SK-N-SH treated with all-trans-retinoic acid at 6 μM for 48 hours (cell line): Measurements from ENCODE around the gene FUBP1.

Experiments used
- ATAC-seq: fragments of 200-7000 bp; cut with Tn5 transposase; 3 replicates; pipeline ENCODE4 v1.9.1; 2020; ENCODE audit warnings: mild to moderate bottlenecking, moderate library complexity
- BACH2 ChIP-seq: fragments of 250-450 bp; sonication (Bioruptor Pico); IDR thresholded peaks from 2 replicates; pipeline ENCODE4 v1.9.0; 2021; ENCODE audit warnings: mild to moderate bottlenecking, borderline replicate concordance
- CSDC2 ChIP-seq: fragments of 250-450 bp; sonication (Bioruptor Pico); IDR thresholded peaks from 2 replicates; pipeline ENCODE4 v1.5.0; 2020; ENCODE audit warnings: mild to moderate bottlenecking, moderate library complexity
- CSRNP3 ChIP-seq: fragments of 250-450 bp; sonication (Bioruptor Pico); IDR thresholded peaks from 2 replicates; pipeline ENCODE4 v1.5.1; 2021; ENCODE audit warnings: mild to moderate bottlenecking, moderate library complexity
- ESRRG ChIP-seq: fragments of 250-450 bp; sonication (Bioruptor Pico); IDR thresholded peaks from 2 replicates; pipeline ENCODE4 v1.6.1; 2021; ENCODE audit warnings: mild to moderate bottlenecking
- GLIS3 ChIP-seq: fragments of 250-450 bp; sonication (Bioruptor Pico); IDR thresholded peaks from 2 replicates; pipeline ENCODE4 v1.5.0; 2020; ENCODE audit warnings: mild to moderate bottlenecking, moderate library complexity
- ISL1 ChIP-seq: fragments of 250-450 bp; sonication (Bioruptor Pico); IDR thresholded peaks from 2 replicates; pipeline ENCODE4 v2.1.2; 2022; ENCODE audit warnings: mild to moderate bottlenecking, moderate library complexity
- PATZ1 ChIP-seq: fragments of 250-450 bp; sonication (Bioruptor Pico); IDR thresholded peaks from 2 replicates; pipeline ENCODE4 v1.8.0; 2020; ENCODE audit warnings: mild to moderate bottlenecking, moderate library complexity, borderline replicate concordance
- POU6F1 ChIP-seq: fragments of 250-450 bp; sonication (Bioruptor Pico); IDR thresholded peaks from 2 replicates; pipeline ENCODE4 v1.8.0; 2021; ENCODE audit warnings: low read depth, mild to moderate bottlenecking, moderate library complexity, borderline replicate concordance
- PPARA ChIP-seq: fragments of 250-450 bp; sonication (Bioruptor Pico); IDR thresholded peaks from 2 replicates; pipeline ENCODE4 v1.5.0; 2020; ENCODE audit warnings: mild to moderate bottlenecking, borderline replicate concordance
- RARB ChIP-seq: fragments of 250-450 bp; sonication (Bioruptor Pico); IDR thresholded peaks from 2 replicates; pipeline ENCODE4 v1.8.0; 2021; ENCODE audit warnings: mild to moderate bottlenecking, moderate library complexity
- SNAI2 ChIP-seq: fragments of 250-450 bp; sonication (Bioruptor Pico); IDR thresholded peaks from 2 replicates; pipeline ENCODE4 v1.5.0; 2020; ENCODE audit warnings: mild to moderate bottlenecking, moderate library complexity
- TCF4 ChIP-seq: fragments of 250-450 bp; sonication (Bioruptor Pico); IDR thresholded peaks from 2 replicates; pipeline ENCODE4 v1.8.0; 2021; ENCODE audit warnings: mild to moderate bottlenecking, moderate library complexity, borderline replicate concordance
- TSHZ2 ChIP-seq: fragments of 250-450 bp; sonication (Bioruptor Pico); IDR thresholded peaks from 2 replicates; pipeline ENCODE4 v1.5.0; 2020; ENCODE audit warnings: mild to moderate bottlenecking, moderate library complexity
- ZFP3 ChIP-seq: fragments of 250-450 bp; sonication (Bioruptor Pico); IDR thresholded peaks from 2 replicates; pipeline ENCODE4 v1.5.0; 2020; ENCODE audit warnings: mild to moderate bottlenecking, moderate library complexity
- ZFP30 ChIP-seq: fragments of 450-650 bp; formaldehyde crosslinking; IDR thresholded peaks from 2 replicates; pipeline ENCODE4 v1.5.0; 2022; ENCODE audit warnings: mild to moderate bottlenecking, moderate library complexity
- ZNF565 ChIP-seq: fragments of 450-650 bp; formaldehyde crosslinking; conservative IDR thresholded peaks from 2 replicates; pipeline ENCODE4 v1.5.0; 2020; ENCODE audit warnings: low read depth, mild to moderate bottlenecking, moderate library complexity
- ZNF70 ChIP-seq: fragments of 450-650 bp; formaldehyde crosslinking; IDR thresholded peaks from 2 replicates; pipeline ENCODE4 v1.5.0; 2020; ENCODE audit warnings: mild to moderate bottlenecking, moderate library complexity

FUBP1 gene

GRCh38 chr1:77950873-77951272 lies 28.0 kb downstream of the FUBP1 start (continued):
- TF ChIP-seq TCF4 (CRISPR knock-in tag) (no peak), CSRNP3 (CRISPR knock-in tag) (no peak), SNAI2 (no peak), PPARA (CRISPR knock-in tag) (no peak), ZNF70 (CRISPR knock-in tag) (no peak), GLIS3 (CRISPR knock-in tag) (no peak), ISL1 (no peak), ESRRG (CRISPR knock-in tag) (no peak)

- ATAC-seq: peak; percentile 83
Observed at GRCh38 chr1:77948841-77949424, 29.9 kb downstream of the FUBP1 start.

More at GRCh38 chr1:77948841-77949424, 29.9 kb downstream of the FUBP1 start:
- no peak for TF ChIP-seq BACH2 (CRISPR knock-in tag)
- no peak for TF ChIP-seq ZFP30 (CRISPR knock-in tag)
- no peak for TF ChIP-seq PPARA (CRISPR knock-in tag)
- no peak for TF ChIP-seq ESRRG (CRISPR knock-in tag)
- TF ChIP-seq TSHZ2: no peak
- TF ChIP-seq ZNF565 (CRISPR knock-in tag): no peak
- no peak for TF ChIP-seq CSRNP3 (CRISPR knock-in tag)
- TF ChIP-seq CSDC2: no peak
- TF ChIP-seq GLIS3 (CRISPR knock-in tag): no peak
- TF ChIP-seq SNAI2: no peak
- no peak for TF ChIP-seq TCF4 (CRISPR knock-in tag)
- no peak for TF ChIP-seq ISL1
- no peak for TF ChIP-seq PATZ1 (CRISPR knock-in tag)
- TF ChIP-seq ZFP3 (CRISPR knock-in tag): no peak
- no peak for TF ChIP-seq POU6F1 (CRISPR knock-in tag)
- TF ChIP-seq ZNF70 (CRISPR knock-in tag): no peak
- no peak for TF ChIP-seq RARB (CRISPR knock-in tag)
